GM20000 (cell line): Measurements from ENCODE around the gene MYPN.

Source experiments
- DNase-seq: peaks from one replicate; pipeline ENCODE4 v3.0.0; 2012; ENCODE audit warnings: low spot score
- CTCF ChIP-seq: IDR thresholded peaks from 2 replicates; pipeline ENCODE4 v1.5.1; 2012; ENCODE audit warnings: mild to moderate bottlenecking, control low read depth; ENCODE audit errors: extremely low read depth, missing control alignments

The MYPN gene

GRCh38 chr10:68096913-68097516 lies 12.3 kb upstream of the MYPN start:
- no peak for DNase-seq
- no peak for TF ChIP-seq CTCF

- TF ChIP-seq CTCF = no peak
- no peak for DNase-seq
Measured at GRCh38 chr10:68099736-68100135, 9.6 kb upstream of the MYPN start.

- no peak for TF ChIP-seq CTCF
- no peak for DNase-seq
Measured at GRCh38 chr10:68101066-68101465, 8.2 kb upstream of the MYPN start.

GRCh38 chr10:68103261-68103878 lies 5.9 kb upstream of the MYPN start:
- no peak for DNase-seq
- TF ChIP-seq CTCF = no peak

GRCh38 chr10:68103901-68104300 lies 5.4 kb upstream of the MYPN start:
- DNase-seq = no peak
- TF ChIP-seq CTCF = no peak

- DNase-seq = no peak
- TF ChIP-seq CTCF = no peak
Measured at GRCh38 chr10:68105820-68106219, 3.5 kb upstream of the MYPN start.

GRCh38 chr10:68106656-68107055 lies 2.6 kb upstream of the MYPN start:
- no peak for DNase-seq

More at GRCh38 chr10:68106656-68107055, 2.6 kb upstream of the MYPN start:
- no peak for TF ChIP-seq CTCF
